Measurements from ENCODE around the gene TRPV4. TPM values are rescaled to one million over a fixed set of nuclear protein-coding genes. Genes with fewer than 3 reads are reported as not detected.

TRPV4 gene
- total and polyA plus RNA-seq, 9 of the 15 experiments (the other 6 are each of a cell fraction or from before 2014, with no cell fraction given) = 0.13 TPM; not detected in 8

DNA sequence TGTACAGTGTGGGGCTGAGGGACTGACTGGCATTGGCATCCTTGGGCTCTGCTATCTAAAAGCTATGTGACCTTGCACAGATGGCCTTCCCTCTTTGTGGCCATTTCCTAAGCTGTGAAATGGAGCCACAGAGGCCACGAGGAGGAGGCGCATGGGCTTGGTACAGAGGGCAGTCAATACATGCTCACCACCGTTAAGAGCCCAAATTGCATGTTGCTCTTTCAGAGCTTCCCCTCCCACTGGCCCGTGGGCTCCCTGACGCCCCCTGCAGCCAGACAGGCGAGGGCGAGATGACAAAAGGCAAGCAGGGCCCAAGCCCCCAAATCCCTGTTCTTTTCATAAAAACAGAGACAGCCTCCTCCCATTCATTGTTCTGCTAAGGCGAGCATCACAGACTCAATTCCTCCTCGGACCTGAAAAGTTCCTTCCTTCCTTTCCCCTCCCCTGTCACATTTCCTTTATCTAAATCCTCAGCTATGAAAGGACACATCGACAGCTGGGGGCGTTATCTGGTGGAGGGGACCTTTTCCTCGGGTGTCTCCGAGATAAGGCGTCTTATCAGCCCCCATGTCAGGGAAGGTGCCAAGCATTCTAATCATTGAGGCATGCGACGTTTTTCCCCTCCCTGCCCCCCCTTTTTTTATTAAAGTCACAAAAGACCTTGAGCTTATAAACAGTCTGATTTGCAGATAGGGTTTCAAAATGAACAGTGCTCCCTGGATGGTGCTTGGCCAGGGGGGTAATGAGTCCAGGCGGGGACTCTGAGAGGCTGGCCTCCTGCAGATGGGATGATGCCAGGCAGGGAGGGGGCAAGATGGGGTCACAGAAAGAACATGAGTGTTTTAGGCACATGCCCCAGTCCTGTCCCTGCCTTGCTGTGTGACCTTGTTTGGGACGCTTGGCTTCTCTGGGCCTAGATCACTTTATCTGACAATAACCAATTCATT lies 93.2 kb downstream of the TRPV4 start (continued):
- TF ChIP-seq HNRNPUL1 (IDR thresholded peaks at IDR 0.05; ENCODE audit: low read length) (no peak), NFXL1 (CRISPR knock-in tag; IDR thresholded peaks at IDR 0.05) (no peak), CTCFL (IDR thresholded peaks at IDR 0.05; ENCODE audit: borderline replicate concordance, insufficient read depth, low read depth, low read length, poor library complexity, severe bottlenecking) (no peak), SIRT6 (IDR thresholded peaks at IDR 0.05; ENCODE audit: low read depth, low read length) (no peak), ZNF3 (CRISPR knock-in tag; IDR thresholded peaks at IDR 0.05) (no peak), ATF7 (IDR thresholded peaks at IDR 0.05) (no peak), DMBX1 (CRISPR knock-in tag; IDR thresholded peaks at IDR 0.05; ENCODE audit: borderline replicate concordance) (no peak), ZNF398 (CRISPR knock-in tag; IDR thresholded peaks at IDR 0.05) (no peak), ZNF24 (IDR thresholded peaks at IDR 0.05) (no peak), GABPA (tag; conservative IDR thresholded peaks at IDR 0.05; ENCODE audit: low read depth) (no peak), ZNF75A (CRISPR knock-in tag; IDR thresholded peaks at IDR 0.05) (no peak), ZNF57 (CRISPR knock-in tag; IDR thresholded peaks at IDR 0.05) (no peak), POLR2A (conservative IDR thresholded peaks at IDR 0.05) (no peak), TCF7 (IDR thresholded peaks at IDR 0.05; ENCODE audit: borderline replicate concordance) (no peak), MTA3 (IDR thresholded peaks at IDR 0.05; ENCODE audit: borderline replicate concordance) (no peak)
- TF ChIP-seq, protein P1, sequence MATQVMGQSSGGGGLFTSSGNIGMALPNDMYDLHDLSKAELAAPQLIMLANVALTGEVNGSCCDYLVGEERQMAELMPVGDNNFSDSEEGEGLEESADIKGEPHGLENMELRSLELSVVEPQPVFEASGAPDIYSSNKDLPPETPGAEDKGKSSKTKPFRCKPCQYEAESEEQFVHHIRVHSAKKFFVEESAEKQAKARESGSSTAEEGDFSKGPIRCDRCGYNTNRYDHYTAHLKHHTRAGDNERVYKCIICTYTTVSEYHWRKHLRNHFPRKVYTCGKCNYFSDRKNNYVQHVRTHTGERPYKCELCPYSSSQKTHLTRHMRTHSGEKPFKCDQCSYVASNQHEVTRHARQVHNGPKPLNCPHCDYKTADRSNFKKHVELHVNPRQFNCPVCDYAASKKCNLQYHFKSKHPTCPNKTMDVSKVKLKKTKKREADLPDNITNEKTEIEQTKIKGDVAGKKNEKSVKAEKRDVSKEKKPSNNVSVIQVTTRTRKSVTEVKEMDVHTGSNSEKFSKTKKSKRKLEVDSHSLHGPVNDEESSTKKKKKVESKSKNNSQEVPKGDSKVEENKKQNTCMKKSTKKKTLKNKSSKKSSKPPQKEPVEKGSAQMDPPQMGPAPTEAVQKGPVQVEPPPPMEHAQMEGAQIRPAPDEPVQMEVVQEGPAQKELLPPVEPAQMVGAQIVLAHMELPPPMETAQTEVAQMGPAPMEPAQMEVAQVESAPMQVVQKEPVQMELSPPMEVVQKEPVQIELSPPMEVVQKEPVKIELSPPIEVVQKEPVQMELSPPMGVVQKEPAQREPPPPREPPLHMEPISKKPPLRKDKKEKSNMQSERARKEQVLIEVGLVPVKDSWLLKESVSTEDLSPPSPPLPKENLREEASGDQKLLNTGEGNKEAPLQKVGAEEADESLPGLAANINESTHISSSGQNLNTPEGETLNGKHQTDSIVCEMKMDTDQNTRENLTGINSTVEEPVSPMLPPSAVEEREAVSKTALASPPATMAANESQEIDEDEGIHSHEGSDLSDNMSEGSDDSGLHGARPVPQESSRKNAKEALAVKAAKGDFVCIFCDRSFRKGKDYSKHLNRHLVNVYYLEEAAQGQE (IDR thresholded peaks at IDR 0.05; ENCODE audit: borderline replicate concordance) = no peak; the same call in 1 of the 2 replicates
- TF ChIP-seq, protein P1 (CRISPR knock-in tag; IDR thresholded peaks at IDR 0.05; ENCODE audit: low read depth) = no peak
